ENCODE measurements around the gene MEGF11. TPM values are rescaled to one million over a fixed set of nuclear protein-coding genes. Genes with fewer than 3 reads are reported as not detected.

MEGF11 gene
- total RNA-seq, 1 donor from 2014 or later, result not detected

DNA sequence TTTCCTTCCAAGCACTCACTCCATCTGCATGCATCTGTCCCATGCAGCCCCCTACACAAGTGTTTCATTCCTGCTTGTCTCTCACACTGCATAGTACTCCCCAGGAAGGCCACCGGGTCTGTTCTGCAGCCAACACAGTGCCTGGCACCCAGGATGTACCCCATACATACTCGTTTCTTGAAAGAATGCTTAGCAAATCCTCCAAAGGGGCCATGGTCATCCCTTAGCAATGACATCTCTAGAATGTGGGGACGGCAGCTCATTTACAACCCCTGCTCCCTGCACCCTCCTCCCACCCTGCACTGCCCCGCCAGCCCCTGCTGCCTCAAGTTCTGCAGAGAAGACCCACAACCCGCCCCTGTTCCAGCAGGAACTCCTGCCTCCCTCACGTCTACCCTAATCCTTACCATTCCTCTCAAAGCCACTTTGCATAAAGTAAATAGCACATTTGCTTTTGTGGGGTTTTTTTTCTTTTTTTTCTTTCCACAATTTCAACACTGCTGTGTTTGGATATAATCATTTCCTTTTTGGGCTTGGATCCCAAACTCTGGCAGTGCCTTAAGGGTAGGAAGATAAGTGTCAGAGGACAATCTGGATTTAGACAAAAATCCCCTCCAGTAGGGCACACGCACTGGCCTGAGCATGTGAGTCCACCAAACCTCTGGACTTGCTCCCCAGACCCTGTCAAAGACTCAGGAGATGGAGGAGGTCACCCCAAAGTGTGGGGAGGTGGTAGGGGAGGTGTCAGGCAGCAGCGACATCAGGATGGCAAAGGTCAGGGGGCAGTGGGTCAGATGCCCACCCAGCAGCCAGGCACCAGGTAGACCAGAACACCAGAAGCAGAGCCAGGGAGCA is 68.4 kb downstream of the MEGF11 start:
- TF ChIP-seq CTCF (IDR thresholded peaks at IDR 0.05), result no peak
- H3K27me3 Mint-ChIP-seq, result peaks cover 35% of the 10 kb centered on the region
- no peak overlapping the region for H3K4me3 Mint-ChIP-seq
- ChIA-PET CTCF (no interaction called here), POLR2A (no interaction called here)
- H3K9me3 Mint-ChIP-seq, result no peaks in the 10 kb centered on the region
- no peaks in the 10 kb centered on the region for H3K36me3 Mint-ChIP-seq (ENCODE audit: low read depth)
- no peak for DNase-seq
- intact Hi-C loops (cut with micrococcal nuclease), result no loop called here
- no peaks in the 10 kb centered on the region for H3K4me1 Mint-ChIP-seq
- no peak for ATAC-seq (ENCODE audit: low read depth)
- no peak overlapping the region for H3K27ac Mint-ChIP-seq

DNA sequence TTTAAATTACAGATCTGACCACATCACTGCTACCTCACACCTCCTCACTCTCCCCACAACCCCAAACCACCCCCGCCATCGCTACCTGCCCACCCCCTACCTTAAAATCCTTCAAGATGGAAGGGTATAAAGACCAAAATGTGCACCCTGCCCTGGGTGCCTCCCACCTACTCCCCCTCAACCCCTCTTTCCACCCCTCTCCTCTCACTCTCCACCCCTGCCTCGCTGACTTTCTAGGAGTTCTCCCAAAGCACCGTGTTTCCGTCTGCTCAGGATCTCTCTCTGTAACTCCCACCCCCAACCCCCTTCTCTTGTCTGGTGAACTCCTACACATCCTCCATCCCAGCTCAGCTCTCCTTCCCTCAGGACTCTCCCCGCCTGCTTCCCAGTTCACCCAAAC is 69.1 kb downstream of the MEGF11 start:
- Mint-ChIP-seq H3K9me3 (no peaks in the 10 kb centered on the region), H3K36me3 (ENCODE audit: low read depth) (no peaks in the 10 kb centered on the region), H3K4me1 (no peaks in the 10 kb centered on the region), H3K27me3 (peaks cover 38% of the 10 kb centered on the region), H3K27ac (no peak overlapping the region), H3K4me3 (no peak overlapping the region)
- ATAC-seq (ENCODE audit: low read depth), result no peak
- DNase-seq, result no peak
- TF ChIP-seq CTCF (IDR thresholded peaks at IDR 0.05), result no peak
- POLR2A ChIA-PET, result no interaction called here
- CTCF ChIA-PET, result no interaction called here
- intact Hi-C loops (cut with micrococcal nuclease), result no loop called here

DNA sequence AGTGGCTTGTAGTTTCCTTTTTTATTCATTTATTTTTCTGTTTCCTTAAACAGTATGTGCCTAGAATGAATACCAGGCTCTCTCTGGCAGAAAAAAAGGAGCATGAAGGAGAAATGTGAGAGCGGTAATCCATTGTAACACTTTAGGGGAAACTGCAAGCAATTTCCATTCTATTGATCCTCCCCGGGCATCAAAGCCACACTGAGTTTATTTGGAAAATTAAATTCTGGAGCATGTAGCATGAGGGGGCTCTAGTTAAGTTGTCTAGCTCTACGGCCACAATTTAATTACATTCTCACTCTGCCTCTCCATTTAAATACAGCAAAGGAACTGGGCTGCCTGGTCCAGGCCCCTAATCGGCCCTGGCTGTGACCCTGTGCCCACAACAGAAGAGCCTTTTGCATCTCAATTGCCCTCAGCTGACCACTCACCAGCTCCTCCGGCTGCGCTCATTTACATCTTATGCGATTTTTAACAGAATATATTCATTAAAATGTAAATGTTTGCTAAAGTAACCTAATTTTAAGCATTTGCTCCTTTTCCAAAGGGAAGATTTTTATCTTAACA is 72.9 kb downstream of the MEGF11 start:
- ChIA-PET CTCF (no interaction called here), POLR2A (no interaction called here)
- Mint-ChIP-seq H3K27me3 (peaks cover 49% of the 10 kb centered on the region), H3K9me3 (no peaks in the 10 kb centered on the region), H3K4me1 (peaks cover 3% of the 10 kb centered on the region), H3K36me3 (ENCODE audit: low read depth) (no peaks in the 10 kb centered on the region), H3K4me3 (no peak overlapping the region), H3K27ac (no peak overlapping the region)
- TF ChIP-seq CTCF (IDR thresholded peaks at IDR 0.05), result no peak
- DNase-seq (no peak), ATAC-seq (ENCODE audit: low read depth) (no peak)
- intact Hi-C loops (cut with micrococcal nuclease), result no loop called here

- POLR2A ChIA-PET, result no interaction called here
- H3K27me3 Mint-ChIP-seq, result peaks cover 33% of the 10 kb centered on the region
- no peak overlapping the region for H3K4me3 Mint-ChIP-seq
- no peak overlapping the region for H3K27ac Mint-ChIP-seq
- CTCF ChIA-PET, result no interaction called here
- no peak for TF ChIP-seq CTCF (IDR thresholded peaks at IDR 0.05)
- intact Hi-C loops (cut with micrococcal nuclease), result no loop called here
- DNase-seq (no peak), ATAC-seq (ENCODE audit: low read depth) (no peak)
- no peaks in the 10 kb centered on the region for H3K9me3 Mint-ChIP-seq
- peaks cover 3% of the 10 kb centered on the region for H3K4me1 Mint-ChIP-seq
- H3K36me3 Mint-ChIP-seq (ENCODE audit: low read depth), result no peaks in the 10 kb centered on the region
These were observed 75.0 kb downstream of the MEGF11 start for GRCh38 chr15:66178531-66178910.

GRCh38 chr15:66172324-66172980 is 81.1 kb downstream of the MEGF11 start:
- no peak for ATAC-seq (ENCODE audit: low read depth)
- Mint-ChIP-seq H3K4me3 (no peak overlapping the region), H3K9me3 (no peaks in the 10 kb centered on the region)

More at GRCh38 chr15:66172324-66172980, 81.1 kb downstream of the MEGF11 start:
- ChIA-PET CTCF (no interaction called here), POLR2A (no interaction called here)
- Mint-ChIP-seq H3K36me3 (ENCODE audit: low read depth) (no peaks in the 10 kb centered on the region), H3K4me1 (no peaks in the 10 kb centered on the region), H3K27me3 (peaks cover 10% of the 10 kb centered on the region), H3K27ac (no peak overlapping the region)
- no peak for TF ChIP-seq CTCF (IDR thresholded peaks at IDR 0.05)
- no peak for DNase-seq
- intact Hi-C loops (cut with micrococcal nuclease), result no loop called here
